Measurements from ENCODE around the gene LCORL. TPM values are rescaled to one million over a fixed set of nuclear protein-coding genes. Genes with fewer than 3 reads are reported as not detected.

The LCORL gene
- total and polyA plus RNA-seq, 2 of the 4 experiments (the other 2 are of a cell fraction), result 2.1 to 5.0 TPM

DNA sequence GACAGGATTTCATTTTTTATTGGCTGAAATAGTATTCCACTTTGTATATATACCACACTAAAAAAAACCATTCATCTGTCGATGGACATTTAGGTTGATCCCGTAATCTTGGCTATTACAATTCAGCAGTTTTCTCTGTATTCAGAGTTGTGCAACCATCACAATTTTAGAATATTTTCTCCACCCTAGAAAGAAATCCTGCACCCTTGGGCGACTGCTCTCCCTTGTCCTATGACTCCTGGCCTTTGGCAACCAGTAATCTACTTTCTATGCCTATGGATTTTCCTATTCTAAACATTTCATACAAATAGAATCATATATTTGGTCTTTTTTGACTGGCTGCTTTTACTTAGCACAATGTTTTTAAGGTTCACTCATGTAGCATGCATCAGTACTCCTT lies 126.1 kb downstream of the LCORL start:
- in situ Hi-C loops (cut with MboI; ENCODE audit: low sequenced_read_pairs) (no loop called here), intact Hi-C loops (cut with micrococcal nuclease) (no loop called here), dilution Hi-C loops (cut with HindIII; ENCODE audit: low sequenced_read_pairs, unreplicated experiment) (no loop called here)
- H2BK20ac ChIP-seq (ENCODE audit: low read depth, low read length), result no peak overlapping the region
- no peak for TF ChIP-seq CHD1 (IDR thresholded peaks at IDR 0.05; ENCODE audit: low read depth, low read length)
- no peak for TF ChIP-seq MAZ (IDR thresholded peaks at IDR 0.05; ENCODE audit: borderline replicate concordance, low read depth, low read length)
- TF ChIP-seq RAD21 (IDR thresholded peaks at IDR 0.05; ENCODE audit: low read length), result no peak
- TF ChIP-seq FOS (IDR thresholded peaks at IDR 0.05; ENCODE audit: low read depth, low read length), result no peak
- no peak for TF ChIP-seq POLR2A (IDR thresholded peaks at IDR 0.05; ENCODE audit: low read depth, low read length)
- no peak for TF ChIP-seq RCOR1 (IDR thresholded peaks at IDR 0.05; ENCODE audit: insufficient replicate concordance, low read length)
- TF ChIP-seq CEBPB (IDR thresholded peaks at IDR 0.05; ENCODE audit: low read depth, low read length), result no peak
- H3K4me2 ChIP-seq (ENCODE audit: low read depth, low read length), result no peak overlapping the region
- H3K18ac ChIP-seq (ENCODE audit: low read depth, low read length), result no peak overlapping the region
- H2BK120ac ChIP-seq (ENCODE audit: low read depth, low read length), result no peak overlapping the region
- CTCF ChIA-PET, result no interaction called here
- no peak overlapping the region for H3K4me3 ChIP-seq (ENCODE audit: insufficient read depth, low read depth, low read length)
- H3K4me1 ChIP-seq (ENCODE audit: control insufficient read depth, insufficient read depth, low read length), result no peaks in the 10 kb centered on the region
- no peak overlapping the region for H4K8ac ChIP-seq (ENCODE audit: low read depth in 2 of 2, low read length in 2 of 2)
- H3K9ac ChIP-seq (ENCODE audit: low read depth, low read length), result no peak overlapping the region
- no peak overlapping the region for H2BK15ac ChIP-seq (ENCODE audit: low read depth, low read length)
- H3K9me1 ChIP-seq (ENCODE audit: insufficient read depth, low read length), result no peaks in the 10 kb centered on the region
- no peak overlapping the region for H3K23ac ChIP-seq (ENCODE audit: low read depth, low read length)
- no peak overlapping the region for H2BK5ac ChIP-seq (ENCODE audit: low read depth, low read length, poor library complexity, severe bottlenecking)
- ATAC-seq (ENCODE audit: low read depth) (no peak), DNase-seq (no peak)
- POLR2A ChIA-PET (ENCODE audit: unreplicated experiment), result no interaction called here
- no peaks in the 10 kb centered on the region for H3K9me3 ChIP-seq (ENCODE audit: control insufficient read depth, insufficient read depth, low read length)
- no peaks in the 10 kb centered on the region for H4K20me1 ChIP-seq (ENCODE audit: insufficient read depth, low read length)
- no peak overlapping the region for H2AFZ ChIP-seq (replicated peaks; ENCODE audit: low read length, poor library complexity)
- H3K27ac ChIP-seq (ENCODE audit: insufficient read depth, low read length), result no peak overlapping the region
- BruUV-seq (replicated peaks), result no TSS peak
- H4K5ac ChIP-seq (ENCODE audit: low read depth, low read length), result no peak overlapping the region
- WGBS, 2 experiments (ENCODE audit: extremely low coverage in 2 of 2, insufficient read length in 1 of 2), result no CpG with 5 or more reads among the region's 3 CpGs
- no peak overlapping the region for H3K14ac ChIP-seq (replicated peaks; ENCODE audit: low read depth, low read length)
- H3K27me3 ChIP-seq (ENCODE audit: control insufficient read depth, insufficient read depth, low read length), result no peaks in the 10 kb centered on the region
- no peak overlapping the region for H4K91ac ChIP-seq (ENCODE audit: insufficient read depth, low read depth, low read length)
- no peak overlapping the region for H3K4ac ChIP-seq (ENCODE audit: low read depth, low read length)
- no peak overlapping the region for H2AK9ac ChIP-seq (replicated peaks; ENCODE audit: low read depth, low read length, poor library complexity)
- H3K79me1 ChIP-seq (ENCODE audit: low read depth in 1 of 2, low read length in 2 of 2), result no peaks in the 10 kb centered on the region
- no peak overlapping the region for H3K56ac ChIP-seq (ENCODE audit: extremely low read depth, insufficient read depth, low read length)
- H2AK5ac ChIP-seq (ENCODE audit: low read depth, low read length), result no peak overlapping the region
- peaks cover 3% of the 10 kb centered on the region; the same call in 1 of the 2 replicates for H3K36me3 ChIP-seq (ENCODE audit: control insufficient read depth, insufficient read depth, low read length)
